ENCODE data around the gene SIK3. TPM values are rescaled to one million over a fixed set of nuclear protein-coding genes. Genes with fewer than 3 reads are reported as not detected.

SIK3 gene
- total RNA-seq, 1 donor from 2014 or later, result 29.4 TPM

DNA sequence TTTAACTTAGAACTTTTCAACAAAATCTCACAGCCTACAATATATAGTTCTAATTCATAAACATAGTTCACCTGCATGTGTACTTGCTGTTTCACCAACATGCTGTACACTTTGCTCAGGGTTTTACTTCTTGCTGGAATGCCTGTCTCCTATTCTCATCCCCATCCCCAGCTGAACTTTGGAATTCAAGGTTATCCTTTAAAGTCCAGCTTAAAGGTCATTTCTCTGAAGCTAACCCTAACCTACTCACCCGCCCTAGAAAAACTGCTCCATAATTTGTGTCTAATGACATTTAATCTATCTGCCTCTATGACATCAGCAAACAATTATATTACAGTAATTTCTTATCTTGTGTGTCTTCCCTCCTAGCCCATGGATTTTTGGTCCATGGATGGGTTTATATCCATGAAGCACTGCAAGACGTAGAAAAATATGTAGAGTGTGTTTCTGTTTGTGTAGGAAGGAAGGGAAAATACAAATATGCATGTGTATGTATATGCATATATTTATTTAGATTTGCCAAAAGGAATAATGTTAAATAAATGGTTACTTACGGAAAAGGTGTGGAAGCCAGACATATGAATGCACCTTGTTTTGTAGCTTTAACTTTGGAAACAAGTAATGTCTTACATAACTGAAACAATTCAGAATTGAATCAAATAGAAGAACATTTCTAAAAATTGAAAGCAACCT, 161.3 kb downstream of the SIK3 start:
- Mint-ChIP-seq H3K9me3 (ENCODE audit: unreplicated experiment) (no peaks in the 10 kb centered on the region), H3K27ac (ENCODE audit: unreplicated experiment) (no peak overlapping the region), H3K4me1 (ENCODE audit: unreplicated experiment) (peaks cover 3% of the 10 kb centered on the region), H3K4me3 (ENCODE audit: unreplicated experiment) (no peak overlapping the region), H3K27me3 (ENCODE audit: unreplicated experiment) (no peaks in the 10 kb centered on the region), H3K36me3 (ENCODE audit: low read depth, unreplicated experiment) (no peaks in the 10 kb centered on the region)
- DNase-seq (ENCODE audit: low spot score), result no peak
- TF ChIP-seq, protein P1, sequence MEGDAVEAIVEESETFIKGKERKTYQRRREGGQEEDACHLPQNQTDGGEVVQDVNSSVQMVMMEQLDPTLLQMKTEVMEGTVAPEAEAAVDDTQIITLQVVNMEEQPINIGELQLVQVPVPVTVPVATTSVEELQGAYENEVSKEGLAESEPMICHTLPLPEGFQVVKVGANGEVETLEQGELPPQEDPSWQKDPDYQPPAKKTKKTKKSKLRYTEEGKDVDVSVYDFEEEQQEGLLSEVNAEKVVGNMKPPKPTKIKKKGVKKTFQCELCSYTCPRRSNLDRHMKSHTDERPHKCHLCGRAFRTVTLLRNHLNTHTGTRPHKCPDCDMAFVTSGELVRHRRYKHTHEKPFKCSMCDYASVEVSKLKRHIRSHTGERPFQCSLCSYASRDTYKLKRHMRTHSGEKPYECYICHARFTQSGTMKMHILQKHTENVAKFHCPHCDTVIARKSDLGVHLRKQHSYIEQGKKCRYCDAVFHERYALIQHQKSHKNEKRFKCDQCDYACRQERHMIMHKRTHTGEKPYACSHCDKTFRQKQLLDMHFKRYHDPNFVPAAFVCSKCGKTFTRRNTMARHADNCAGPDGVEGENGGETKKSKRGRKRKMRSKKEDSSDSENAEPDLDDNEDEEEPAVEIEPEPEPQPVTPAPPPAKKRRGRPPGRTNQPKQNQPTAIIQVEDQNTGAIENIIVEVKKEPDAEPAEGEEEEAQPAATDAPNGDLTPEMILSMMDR (IDR thresholded peaks at IDR 0.05; ENCODE audit: unreplicated experiment), result no peak

DNA sequence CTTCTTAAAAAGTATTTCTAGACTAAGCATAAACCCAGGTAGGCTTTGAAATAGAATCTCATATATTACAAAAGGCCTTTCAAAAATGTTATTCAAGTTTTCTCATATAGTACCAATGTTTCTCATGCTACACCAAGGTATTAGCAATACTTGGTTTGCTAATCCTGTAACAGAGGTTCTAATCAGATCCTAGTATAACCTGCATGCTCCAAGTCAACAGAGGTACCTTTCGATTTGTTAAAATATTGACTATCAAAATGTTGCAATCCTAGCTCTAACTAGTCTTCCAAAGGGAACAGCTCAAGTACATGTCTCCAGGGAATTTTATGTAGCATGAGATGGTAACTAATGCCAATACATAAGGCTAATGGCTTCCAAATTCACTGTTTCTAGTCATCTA, 162.7 kb downstream of the SIK3 start:
- no peaks in the 10 kb centered on the region for H3K9me3 Mint-ChIP-seq (ENCODE audit: unreplicated experiment)
- peaks cover 8% of the 10 kb centered on the region for H3K4me1 Mint-ChIP-seq (ENCODE audit: unreplicated experiment)
- H3K4me3 Mint-ChIP-seq (ENCODE audit: unreplicated experiment), result no peak overlapping the region
- H3K27me3 Mint-ChIP-seq (ENCODE audit: unreplicated experiment), result no peaks in the 10 kb centered on the region
- H3K27ac Mint-ChIP-seq (ENCODE audit: unreplicated experiment), result no peak overlapping the region
- TF ChIP-seq, protein P1 (IDR thresholded peaks at IDR 0.05; ENCODE audit: unreplicated experiment), result no peak
- H3K36me3 Mint-ChIP-seq (ENCODE audit: low read depth, unreplicated experiment), result no peaks in the 10 kb centered on the region
- DNase-seq (ENCODE audit: low spot score), result no peak

DNA sequence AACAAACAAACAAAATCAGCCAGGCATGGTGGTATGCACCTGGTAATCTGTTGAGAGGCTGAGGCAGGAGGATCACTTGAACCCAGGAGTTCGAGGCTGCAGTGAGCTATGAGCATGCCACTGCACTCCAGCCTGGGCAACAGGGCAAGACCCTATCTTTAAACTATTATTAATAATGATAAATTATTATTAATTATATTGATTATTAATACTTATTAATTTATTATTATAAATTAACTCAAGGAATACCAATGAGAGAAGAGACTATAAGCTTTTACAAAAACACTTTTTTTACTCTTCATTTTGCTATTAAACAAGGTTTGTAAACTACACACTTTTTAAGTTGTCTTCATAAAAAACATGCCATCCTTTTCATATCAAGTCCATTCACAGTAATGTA, 163.1 kb downstream of the SIK3 start:
- no peak for DNase-seq (ENCODE audit: low spot score)
- Mint-ChIP-seq H3K4me3 (ENCODE audit: unreplicated experiment) (no peak overlapping the region), H3K27me3 (ENCODE audit: unreplicated experiment) (no peaks in the 10 kb centered on the region), H3K36me3 (ENCODE audit: low read depth, unreplicated experiment) (no peaks in the 10 kb centered on the region), H3K4me1 (ENCODE audit: unreplicated experiment) (peaks cover 8% of the 10 kb centered on the region), H3K27ac (ENCODE audit: unreplicated experiment) (no peak overlapping the region), H3K9me3 (ENCODE audit: unreplicated experiment) (no peaks in the 10 kb centered on the region)
- TF ChIP-seq, protein P1 (IDR thresholded peaks at IDR 0.05; ENCODE audit: unreplicated experiment), result no peak

DNA sequence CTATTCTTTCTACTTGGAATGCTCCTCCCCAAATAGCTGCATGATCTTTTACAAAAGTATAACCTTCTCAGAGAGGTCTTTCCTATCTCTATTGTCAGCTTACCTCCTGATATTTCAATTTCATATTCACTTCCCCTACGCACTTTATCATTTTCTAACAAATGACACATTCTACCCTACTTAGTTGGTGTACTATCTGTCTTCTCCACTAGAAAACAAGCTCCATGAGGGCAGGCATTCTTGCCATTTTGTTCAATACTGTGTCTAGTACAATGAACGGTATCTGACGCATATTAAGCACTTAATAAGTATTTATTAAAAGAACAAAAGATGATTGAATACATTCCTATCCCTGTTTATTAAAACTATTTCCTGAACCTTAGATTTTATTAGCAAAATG, 164.3 kb downstream of the SIK3 start:
- Mint-ChIP-seq H3K9me3 (ENCODE audit: unreplicated experiment) (no peaks in the 10 kb centered on the region), H3K27me3 (ENCODE audit: unreplicated experiment) (no peaks in the 10 kb centered on the region), H3K27ac (ENCODE audit: unreplicated experiment) (no peak overlapping the region), H3K36me3 (ENCODE audit: low read depth, unreplicated experiment) (no peaks in the 10 kb centered on the region), H3K4me3 (ENCODE audit: unreplicated experiment) (no peak overlapping the region), H3K4me1 (ENCODE audit: unreplicated experiment) (peaks cover 8% of the 10 kb centered on the region)
- no peak for DNase-seq (ENCODE audit: low spot score)
- TF ChIP-seq, protein P1 (IDR thresholded peaks at IDR 0.05; ENCODE audit: unreplicated experiment), result no peak

DNA sequence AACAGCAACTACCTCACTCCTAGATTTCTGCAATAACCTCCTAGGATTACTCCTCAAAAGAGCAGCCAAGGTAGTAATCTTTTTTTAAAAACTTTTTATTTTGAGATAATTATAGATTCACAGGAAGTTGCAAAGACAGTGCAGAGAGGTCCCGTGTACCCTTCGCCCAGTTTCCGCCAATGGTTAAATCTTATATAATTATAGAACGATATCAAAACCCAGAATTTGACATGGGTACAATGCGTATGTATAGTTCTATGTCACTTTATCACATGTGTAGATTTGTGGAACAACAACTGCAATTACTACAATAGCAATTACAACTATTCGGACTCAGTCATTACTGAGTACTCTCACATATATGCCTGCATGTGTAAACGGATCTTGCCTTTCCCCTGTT, 166.0 kb downstream of the SIK3 start:
- TF ChIP-seq, protein P1 (IDR thresholded peaks at IDR 0.05; ENCODE audit: unreplicated experiment), result no peak
- H3K4me3 Mint-ChIP-seq (ENCODE audit: unreplicated experiment), result no peak overlapping the region
- H3K36me3 Mint-ChIP-seq (ENCODE audit: low read depth, unreplicated experiment), result no peaks in the 10 kb centered on the region
- no peaks in the 10 kb centered on the region for H3K9me3 Mint-ChIP-seq (ENCODE audit: unreplicated experiment)
- H3K27ac Mint-ChIP-seq (ENCODE audit: unreplicated experiment), result peak overlapping the region; percentile 77
- H3K4me1 Mint-ChIP-seq (ENCODE audit: unreplicated experiment), result peaks cover 8% of the 10 kb centered on the region
- H3K27me3 Mint-ChIP-seq (ENCODE audit: unreplicated experiment), result no peaks in the 10 kb centered on the region
- DNase-seq (ENCODE audit: low spot score), result no peak
